ENCODE data around the gene MAP1A.
"Not testable (repeated sequence)": the region's sequence is repeated elsewhere in the genome, so short reads cannot be mapped to it uniquely, and the experiment has no call there.

Gene MAP1A

DNA sequence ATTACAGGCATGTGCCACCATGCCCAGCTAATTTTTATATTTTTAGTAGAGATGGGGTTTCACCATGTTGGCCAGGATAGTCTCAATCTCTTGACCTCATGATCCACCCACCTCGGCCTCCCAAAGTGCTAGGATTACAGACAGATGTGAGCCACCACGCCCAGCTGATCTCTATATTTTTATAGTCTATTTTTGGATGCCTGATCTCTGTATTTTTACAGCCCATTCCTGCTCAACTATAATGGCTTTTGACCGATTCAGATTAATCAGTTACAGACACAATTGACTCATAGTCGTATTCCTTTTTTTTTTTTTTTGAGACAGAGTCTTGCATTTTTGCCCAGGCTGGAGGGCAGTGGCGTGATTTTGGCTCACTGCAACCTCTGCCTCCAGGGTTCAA lies 15.4 kb downstream of the MAP1A start:
- not testable (repeated sequence) for H3K9me3 ChIP-seq (ENCODE audit: control insufficient read depth, low read length); H3K9ac ChIP-seq (ENCODE audit: low read length); H3K4me3 ChIP-seq (ENCODE audit: low read length); H3K27me3 ChIP-seq (replicated peaks; ENCODE audit: control insufficient read depth, insufficient read depth, low read length)
- peaks cover 15% of the 10 kb centered on the region for H3K36me3 ChIP-seq (ENCODE audit: control insufficient read depth, insufficient read depth, low read length, severe bottlenecking)
- DNase-seq (ENCODE audit: low read depth), result peak; percentile 70
- H3K4me1 ChIP-seq (ENCODE audit: control insufficient read depth, insufficient read depth, low read length), result peaks cover 13% of the 10 kb centered on the region

DNA sequence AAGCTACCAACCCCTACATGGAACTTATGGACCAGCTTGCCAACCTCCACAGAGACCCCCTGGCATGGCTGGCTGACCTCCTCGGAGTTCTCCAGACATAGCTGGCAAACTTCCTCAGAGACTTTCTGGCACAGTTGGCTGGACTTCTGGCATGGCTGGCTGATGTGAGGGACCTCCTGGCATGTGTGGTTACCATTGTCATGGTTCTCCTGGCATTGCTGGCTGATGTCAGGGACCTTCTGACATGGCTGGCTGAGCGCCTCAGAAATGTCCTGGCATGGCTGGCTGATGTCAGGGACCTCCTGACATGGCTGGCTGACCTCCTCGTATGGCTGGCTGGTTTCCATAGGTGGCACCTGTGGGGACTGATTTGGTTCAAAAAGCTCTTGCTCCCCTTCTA lies 17.5 kb downstream of the MAP1A start:
- H3K4me3 ChIP-seq (ENCODE audit: low read length), result no peak overlapping the region
- H3K9me3 ChIP-seq (ENCODE audit: control insufficient read depth, low read length), result no peaks in the 10 kb centered on the region
- H3K36me3 ChIP-seq (ENCODE audit: control insufficient read depth, insufficient read depth, low read length, severe bottlenecking), result peaks cover 8% of the 10 kb centered on the region
- no peak for DNase-seq (ENCODE audit: low read depth)
- peaks cover 19% of the 10 kb centered on the region for H3K4me1 ChIP-seq (ENCODE audit: control insufficient read depth, insufficient read depth, low read length)
- H3K9ac ChIP-seq (ENCODE audit: low read length), result no peak overlapping the region
- H3K27me3 ChIP-seq (replicated peaks; ENCODE audit: control insufficient read depth, insufficient read depth, low read length), result no peaks in the 10 kb centered on the region

DNA sequence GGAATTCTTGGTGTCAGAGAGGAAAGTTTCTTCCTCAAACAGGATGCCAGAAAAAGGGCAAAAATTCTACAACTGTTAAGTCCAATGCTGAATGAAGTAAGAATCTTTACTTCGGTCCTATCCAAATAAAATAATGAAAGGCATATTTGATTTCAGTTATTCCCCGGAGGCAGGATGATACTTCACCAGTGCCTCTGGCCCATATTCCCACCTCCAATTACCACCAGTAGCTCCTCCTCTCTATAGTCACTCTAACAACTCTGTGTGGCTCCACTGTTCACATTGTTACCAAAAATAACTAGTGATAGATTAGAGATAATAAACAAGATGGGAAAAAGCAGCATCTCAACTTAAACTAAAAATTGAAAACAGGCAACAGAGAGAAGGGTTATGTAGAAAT lies 20.7 kb downstream of the MAP1A start:
- H3K27me3 ChIP-seq (replicated peaks; ENCODE audit: control insufficient read depth, insufficient read depth, low read length), result no peaks in the 10 kb centered on the region
- peaks cover 18% of the 10 kb centered on the region for H3K4me1 ChIP-seq (ENCODE audit: control insufficient read depth, insufficient read depth, low read length)
- H3K36me3 ChIP-seq (ENCODE audit: control insufficient read depth, insufficient read depth, low read length, severe bottlenecking), result peaks cover 7% of the 10 kb centered on the region
- no peak overlapping the region for H3K4me3 ChIP-seq (ENCODE audit: low read length)
- H3K9ac ChIP-seq (ENCODE audit: low read length), result peak overlapping the region; percentile 34
- no peak for DNase-seq (ENCODE audit: low read depth)
- no peaks in the 10 kb centered on the region for H3K9me3 ChIP-seq (ENCODE audit: control insufficient read depth, low read length)

DNA sequence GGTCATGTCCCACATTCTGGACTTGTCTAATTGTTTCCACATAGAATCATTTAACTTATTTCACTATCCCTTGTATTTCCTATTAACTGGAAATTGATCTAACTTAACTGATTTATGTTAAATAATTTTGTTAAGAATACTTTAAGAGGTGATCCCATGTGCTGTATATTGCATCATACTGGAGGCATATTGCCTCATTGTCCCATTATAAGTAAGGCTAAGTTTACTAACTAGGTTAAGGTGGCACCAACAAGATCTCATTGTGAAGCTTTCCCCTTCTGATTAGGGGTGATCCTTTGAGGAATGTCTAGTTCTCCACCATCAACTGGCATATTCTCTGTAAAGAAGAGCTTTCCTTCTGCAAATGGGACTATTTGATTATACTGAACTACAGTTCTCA lies 24.4 kb downstream of the MAP1A start:
- H3K36me3 ChIP-seq (ENCODE audit: control insufficient read depth, insufficient read depth, low read length, severe bottlenecking), result no peaks in the 10 kb centered on the region
- H3K27me3 ChIP-seq (replicated peaks; ENCODE audit: control insufficient read depth, insufficient read depth, low read length), result no peaks in the 10 kb centered on the region
- H3K9me3 ChIP-seq (ENCODE audit: control insufficient read depth, low read length), result peaks cover 3% of the 10 kb centered on the region
- peak; percentile 60 for DNase-seq (ENCODE audit: low read depth)
- peaks cover 18% of the 10 kb centered on the region for H3K4me1 ChIP-seq (ENCODE audit: control insufficient read depth, insufficient read depth, low read length)
- H3K4me3 ChIP-seq (ENCODE audit: low read length), result no peak overlapping the region
- no peak overlapping the region for H3K9ac ChIP-seq (ENCODE audit: low read length)

DNA sequence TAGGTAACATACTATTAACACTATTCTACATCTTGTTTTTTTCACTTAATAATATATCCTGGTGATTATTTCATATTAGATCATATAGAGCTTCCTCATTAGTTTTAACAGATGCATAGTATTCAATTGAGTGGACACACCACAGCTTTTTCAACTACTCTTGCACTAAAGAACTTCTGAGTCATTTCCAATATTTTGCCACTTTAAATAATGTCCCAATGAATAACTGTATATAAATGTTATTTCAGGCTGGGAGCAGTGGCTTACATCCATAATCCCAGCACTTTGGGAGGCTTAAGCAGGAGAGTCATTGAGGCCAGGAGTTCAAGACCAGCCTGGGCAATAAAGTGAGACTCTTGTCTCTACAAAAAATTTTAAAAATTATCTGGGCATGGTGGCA lies 26.9 kb downstream of the MAP1A start:
- Histone ChIP-seq H3K36me3 (ENCODE audit: control insufficient read depth, insufficient read depth, low read length, severe bottlenecking) (no peaks in the 10 kb centered on the region), H3K27me3 (replicated peaks; ENCODE audit: control insufficient read depth, insufficient read depth, low read length) (no peaks in the 10 kb centered on the region), H3K9me3 (ENCODE audit: control insufficient read depth, low read length) (peaks cover 3% of the 10 kb centered on the region)

DNA sequence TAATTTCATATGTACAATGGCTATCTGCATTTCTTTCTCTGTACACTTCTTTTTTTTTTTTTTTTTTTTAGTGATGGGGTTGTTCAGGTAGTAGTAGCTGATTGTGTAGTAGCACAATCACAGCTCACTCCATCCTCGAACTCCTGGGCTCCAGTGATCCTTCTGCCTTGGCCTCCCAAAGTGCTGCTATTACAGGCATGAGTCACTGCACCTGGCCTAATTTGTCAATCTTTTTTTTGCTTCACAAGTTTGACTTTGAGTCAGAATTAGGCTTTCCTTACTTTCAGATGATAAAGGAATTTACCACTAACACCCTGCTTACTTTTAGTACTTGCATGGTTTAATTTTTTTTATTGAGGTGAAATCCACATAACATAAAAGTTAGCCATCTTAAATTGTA lies 28.0 kb downstream of the MAP1A start:
- DNase-seq (ENCODE audit: low read depth), result no peak
- H3K4me3 ChIP-seq (ENCODE audit: low read length), result no peak overlapping the region
- H3K9ac ChIP-seq (ENCODE audit: low read length), result no peak overlapping the region
- peaks cover 16% of the 10 kb centered on the region for H3K4me1 ChIP-seq (ENCODE audit: control insufficient read depth, insufficient read depth, low read length)
- H3K36me3 ChIP-seq (ENCODE audit: control insufficient read depth, insufficient read depth, low read length, severe bottlenecking), result no peaks in the 10 kb centered on the region
- no peaks in the 10 kb centered on the region for H3K27me3 ChIP-seq (replicated peaks; ENCODE audit: control insufficient read depth, insufficient read depth, low read length)
- peaks cover 3% of the 10 kb centered on the region for H3K9me3 ChIP-seq (ENCODE audit: control insufficient read depth, low read length)

More for the DNA sequence above, 26.9 kb downstream of the MAP1A start:
- DNase-seq (ENCODE audit: low read depth), result no peak
- H3K4me1 ChIP-seq (ENCODE audit: control insufficient read depth, insufficient read depth, low read length), result peaks cover 9% of the 10 kb centered on the region
- no peak overlapping the region for H3K9ac ChIP-seq (ENCODE audit: low read length)
- no peak overlapping the region for H3K4me3 ChIP-seq (ENCODE audit: low read length)

DNA sequence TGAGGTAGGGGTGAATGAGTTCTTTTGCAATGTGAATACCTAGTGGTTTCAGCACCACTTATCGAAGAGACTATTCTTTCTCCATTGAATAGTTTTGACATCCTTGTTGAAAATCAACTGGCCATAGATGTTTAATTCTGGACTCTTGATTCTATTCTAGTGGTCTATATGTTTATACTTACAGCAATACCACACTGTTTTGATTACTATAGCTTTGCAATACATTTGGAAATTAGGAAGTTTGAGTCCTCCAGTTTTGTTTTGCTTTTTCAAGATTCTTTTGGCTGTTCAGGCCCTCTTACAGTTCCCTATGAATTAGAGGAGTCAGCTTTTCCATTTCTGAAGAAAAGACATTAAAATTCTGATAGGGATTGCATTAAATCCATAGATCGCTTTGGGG lies 30.1 kb downstream of the MAP1A start:
- Histone ChIP-seq H3K4me3 (ENCODE audit: low read length) (no peak overlapping the region), H3K4me1 (ENCODE audit: control insufficient read depth, insufficient read depth, low read length) (peaks cover 14% of the 10 kb centered on the region), H3K9me3 (ENCODE audit: control insufficient read depth, low read length) (peaks cover 3% of the 10 kb centered on the region), H3K36me3 (ENCODE audit: control insufficient read depth, insufficient read depth, low read length, severe bottlenecking) (no peaks in the 10 kb centered on the region), H3K9ac (ENCODE audit: low read length) (no peak overlapping the region), H3K27me3 (replicated peaks; ENCODE audit: control insufficient read depth, insufficient read depth, low read length) (no peaks in the 10 kb centered on the region)
- DNase-seq (ENCODE audit: low read depth), result no peak

DNA sequence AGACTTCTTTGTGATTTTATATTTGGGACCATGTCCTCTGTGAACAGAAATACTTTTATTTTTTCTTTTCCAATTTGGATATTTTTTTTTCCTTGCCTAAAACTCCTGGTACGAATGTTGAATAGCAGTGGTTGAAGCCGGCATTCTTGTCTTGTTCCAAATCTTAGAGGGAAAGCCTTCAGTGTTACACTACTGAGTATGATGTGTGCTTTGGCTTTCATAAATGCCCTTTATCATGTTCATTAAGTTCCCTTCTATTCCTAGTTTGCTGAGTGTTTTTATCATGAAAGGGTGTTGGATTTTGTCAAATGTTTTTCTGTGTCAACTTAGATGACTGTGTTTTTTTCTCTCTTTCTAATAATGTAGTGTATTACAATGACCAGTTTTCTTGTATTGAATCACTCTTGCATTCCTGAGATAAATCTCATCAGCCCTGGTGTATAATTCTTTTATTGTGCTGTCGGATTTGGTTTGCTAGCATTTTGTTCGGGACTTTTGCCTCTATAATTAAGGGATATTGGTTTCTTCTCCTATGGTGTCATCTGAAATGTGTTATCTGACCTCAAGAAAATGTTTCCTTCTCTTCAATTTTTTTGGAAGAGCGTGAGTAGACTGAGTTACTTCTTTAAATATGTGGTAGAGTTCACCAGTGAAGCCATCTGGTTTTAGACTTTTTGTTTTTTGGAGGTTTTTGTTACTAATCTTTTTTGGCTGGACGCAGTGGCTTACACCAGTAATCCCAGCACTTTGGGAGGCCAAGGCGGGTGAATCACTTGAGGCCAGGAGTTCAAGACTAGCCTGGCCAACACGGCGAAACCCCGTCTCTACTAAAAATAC lies 33.3 kb downstream of the MAP1A start:
- H3K9ac ChIP-seq (ENCODE audit: low read length), result peak overlapping the region; percentile 53
- H3K9me3 ChIP-seq (ENCODE audit: control insufficient read depth, low read length), result no peaks in the 10 kb centered on the region
- H3K4me3 ChIP-seq (ENCODE audit: low read length), result peak overlapping the region; percentile 17
- H3K36me3 ChIP-seq (ENCODE audit: control insufficient read depth, insufficient read depth, low read length, severe bottlenecking), result no peaks in the 10 kb centered on the region
- DNase-seq (ENCODE audit: low read depth), result peak; percentile 71
- H3K4me1 ChIP-seq (ENCODE audit: control insufficient read depth, insufficient read depth, low read length), result peaks cover 14% of the 10 kb centered on the region
- no peaks in the 10 kb centered on the region for H3K27me3 ChIP-seq (replicated peaks; ENCODE audit: control insufficient read depth, insufficient read depth, low read length)

DNA sequence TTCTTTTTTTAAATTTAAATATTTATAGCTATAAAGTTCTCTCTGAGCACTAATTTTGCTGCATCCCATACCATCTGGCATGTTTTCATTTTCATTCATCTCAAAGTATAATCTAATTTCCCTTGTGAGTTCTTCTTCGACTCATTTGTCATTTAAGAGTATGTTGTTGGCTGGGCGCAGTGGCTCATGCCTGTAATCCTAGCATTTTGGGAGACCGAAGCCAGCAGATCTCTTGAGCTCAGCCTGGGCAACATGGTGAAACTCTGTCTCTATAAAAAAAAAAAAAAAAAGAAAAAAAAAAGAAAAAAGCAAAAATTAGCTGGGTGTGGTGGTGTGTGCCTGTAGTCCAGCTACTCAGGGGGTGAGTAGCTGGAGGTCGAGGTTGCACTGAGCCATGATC lies 34.8 kb downstream of the MAP1A start:
- peaks cover 14% of the 10 kb centered on the region for H3K4me1 ChIP-seq (ENCODE audit: control insufficient read depth, insufficient read depth, low read length)
- no peak overlapping the region for H3K9ac ChIP-seq (ENCODE audit: low read length)
- no peak overlapping the region for H3K4me3 ChIP-seq (ENCODE audit: low read length)
- H3K27me3 ChIP-seq (replicated peaks; ENCODE audit: control insufficient read depth, insufficient read depth, low read length), result no peaks in the 10 kb centered on the region
- no peak for DNase-seq (ENCODE audit: low read depth)
- H3K36me3 ChIP-seq (ENCODE audit: control insufficient read depth, insufficient read depth, low read length, severe bottlenecking), result no peaks in the 10 kb centered on the region
- no peaks in the 10 kb centered on the region for H3K9me3 ChIP-seq (ENCODE audit: control insufficient read depth, low read length)

DNA sequence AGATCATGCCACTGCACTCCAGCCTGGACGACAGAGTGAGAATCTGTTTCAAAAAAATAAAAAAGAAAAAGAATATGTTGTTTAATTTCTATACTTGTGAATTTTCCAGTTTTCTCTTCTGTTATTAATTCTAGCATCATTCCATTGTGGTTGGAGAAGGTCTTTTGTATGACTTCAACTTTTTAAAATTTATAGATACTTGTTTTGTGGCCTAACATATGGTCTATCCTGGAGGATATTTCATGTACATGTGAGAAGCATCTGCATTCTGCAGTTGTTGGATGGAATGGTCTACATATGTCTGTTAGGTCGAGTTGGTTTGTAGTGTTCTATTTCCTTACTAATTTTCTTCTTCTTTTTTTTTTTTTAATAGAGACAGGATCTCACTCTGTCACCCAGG lies 35.6 kb downstream of the MAP1A start:
- Histone ChIP-seq H3K4me1 (ENCODE audit: control insufficient read depth, insufficient read depth, low read length) (peaks cover 14% of the 10 kb centered on the region), H3K27me3 (replicated peaks; ENCODE audit: control insufficient read depth, insufficient read depth, low read length) (no peaks in the 10 kb centered on the region), H3K9me3 (ENCODE audit: control insufficient read depth, low read length) (no peaks in the 10 kb centered on the region), H3K9ac (ENCODE audit: low read length) (no peak overlapping the region), H3K36me3 (ENCODE audit: control insufficient read depth, insufficient read depth, low read length, severe bottlenecking) (no peaks in the 10 kb centered on the region), H3K4me3 (ENCODE audit: low read length) (no peak overlapping the region)
- DNase-seq (ENCODE audit: low read depth), result no peak

DNA sequence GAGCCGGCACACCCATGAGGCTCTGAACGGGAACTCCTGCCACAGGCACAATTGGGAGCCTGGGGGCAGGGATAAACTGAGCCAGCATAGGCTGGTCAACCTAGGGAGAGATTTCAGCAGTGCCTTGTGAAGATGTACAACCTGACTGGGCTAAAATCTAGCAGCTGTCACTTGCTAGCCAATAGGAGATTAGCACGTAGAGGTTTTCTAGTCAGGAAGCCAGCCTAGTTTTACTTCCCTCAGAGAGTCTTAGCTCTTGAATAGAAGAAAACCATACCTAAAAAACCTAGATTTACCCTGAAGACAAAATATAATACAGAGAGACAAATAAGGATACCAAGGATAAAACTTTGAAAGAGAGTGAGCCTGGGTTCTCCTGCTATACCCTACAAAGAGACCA lies 45.3 kb downstream of the MAP1A start:
- DNase-seq (ENCODE audit: low read depth); H3K9ac ChIP-seq (ENCODE audit: low read length); H3K4me1 ChIP-seq (ENCODE audit: control insufficient read depth, insufficient read depth, low read length); H3K27me3 ChIP-seq (replicated peaks; ENCODE audit: control insufficient read depth, insufficient read depth, low read length); H3K9me3 ChIP-seq (ENCODE audit: control insufficient read depth, low read length); H3K4me3 ChIP-seq (ENCODE audit: low read length); H3K36me3 ChIP-seq (ENCODE audit: control insufficient read depth, insufficient read depth, low read length, severe bottlenecking): not testable (repeated sequence)

DNA sequence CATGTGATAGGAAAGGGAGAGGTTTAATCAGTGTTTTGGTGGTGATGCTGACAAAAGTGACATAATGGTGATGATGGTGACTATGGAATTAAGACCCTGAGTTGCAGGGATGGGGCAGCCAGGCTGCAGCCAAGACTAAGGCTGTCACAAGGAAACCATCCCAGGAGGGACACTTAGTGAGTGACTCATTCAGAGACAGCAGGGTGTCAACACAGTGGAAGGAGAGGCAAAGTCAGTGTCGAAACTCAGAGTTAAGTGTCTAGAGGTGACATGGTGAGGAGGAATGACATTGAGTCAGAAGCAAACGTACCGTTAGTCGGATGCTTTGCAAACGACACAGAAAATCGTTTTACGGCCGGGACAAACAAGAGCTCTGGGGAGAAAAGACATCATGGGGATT lies 46.4 kb downstream of the MAP1A start:
- not testable (repeated sequence) for H3K27me3 ChIP-seq (replicated peaks; ENCODE audit: control insufficient read depth, insufficient read depth, low read length); H3K4me1 ChIP-seq (ENCODE audit: control insufficient read depth, insufficient read depth, low read length); H3K9ac ChIP-seq (ENCODE audit: low read length); H3K4me3 ChIP-seq (ENCODE audit: low read length); DNase-seq (ENCODE audit: low read depth); H3K36me3 ChIP-seq (ENCODE audit: control insufficient read depth, insufficient read depth, low read length, severe bottlenecking); H3K9me3 ChIP-seq (ENCODE audit: control insufficient read depth, low read length)

All from adipocyte (in vitro differentiated cells).